ENCODE data around the gene CACNA1D.

Gene CACNA1D

DNA sequence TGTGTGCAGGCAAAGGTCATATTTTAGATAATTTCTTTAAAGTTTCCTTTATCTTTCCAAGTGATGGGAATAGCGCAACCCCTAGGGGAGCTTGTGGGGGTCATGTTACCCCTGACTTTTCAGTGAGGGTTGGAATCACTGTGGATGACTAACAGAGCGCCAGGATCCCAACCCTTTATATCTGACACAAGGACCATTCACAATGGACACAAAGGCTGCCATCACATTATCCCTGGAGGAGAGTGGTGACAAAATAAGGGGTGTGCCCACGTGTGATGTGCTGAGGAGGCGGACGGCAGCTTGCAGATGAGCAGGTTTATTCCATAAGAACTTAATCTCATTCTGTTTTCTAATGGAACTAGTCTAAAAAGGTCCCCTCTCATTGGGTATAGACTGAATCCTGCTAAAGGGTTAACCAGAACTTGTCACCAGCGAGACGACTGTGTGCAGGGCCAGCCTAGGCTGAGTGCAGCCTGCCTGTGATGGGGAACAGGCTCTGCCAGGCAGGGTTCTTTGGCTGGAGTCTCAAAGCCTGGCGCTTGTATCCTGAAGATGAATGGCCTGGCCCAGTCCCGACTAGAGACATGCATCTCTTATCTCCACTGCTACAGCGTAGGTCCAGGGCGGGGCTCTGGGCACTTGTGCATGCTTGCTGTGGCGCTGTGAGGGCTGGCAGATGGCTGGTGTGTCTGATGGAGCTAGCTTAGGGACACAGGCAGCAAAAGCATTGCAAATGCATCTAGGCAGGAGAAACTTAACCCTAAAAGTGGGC lies 301.6 kb downstream of the CACNA1D start:
- no peak for DNase-seq

GRCh38 chr3:53798144-53798543 lies 303.7 kb downstream of the CACNA1D start:
- DNase-seq: no peak

DNA sequence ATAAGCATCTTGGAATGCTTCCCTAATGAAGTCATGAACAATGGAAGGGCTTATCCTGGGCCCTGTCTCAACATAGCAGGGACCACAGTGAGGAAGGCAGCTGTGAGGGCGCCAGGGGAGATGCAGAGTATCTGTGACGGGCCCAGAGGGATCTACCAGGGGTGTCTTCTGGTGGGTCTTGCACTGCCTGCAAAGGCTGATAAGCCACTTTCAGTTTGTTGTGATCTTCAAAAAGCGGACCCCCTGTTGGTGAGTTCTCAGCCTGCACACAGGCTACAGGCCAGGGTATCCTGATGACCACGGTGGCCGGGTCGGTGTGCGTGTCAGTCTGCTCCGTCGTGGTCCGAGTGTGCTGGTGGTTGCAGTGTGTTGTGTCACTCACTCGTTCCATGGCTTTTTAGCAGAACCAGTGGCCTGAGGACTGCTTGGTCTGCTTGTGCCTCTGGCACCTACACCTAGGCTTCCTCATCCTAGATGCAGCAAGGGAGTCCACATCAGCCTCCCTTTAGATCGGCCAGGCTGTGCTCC lies 305.0 kb downstream of the CACNA1D start:
- no peak for DNase-seq

DNA sequence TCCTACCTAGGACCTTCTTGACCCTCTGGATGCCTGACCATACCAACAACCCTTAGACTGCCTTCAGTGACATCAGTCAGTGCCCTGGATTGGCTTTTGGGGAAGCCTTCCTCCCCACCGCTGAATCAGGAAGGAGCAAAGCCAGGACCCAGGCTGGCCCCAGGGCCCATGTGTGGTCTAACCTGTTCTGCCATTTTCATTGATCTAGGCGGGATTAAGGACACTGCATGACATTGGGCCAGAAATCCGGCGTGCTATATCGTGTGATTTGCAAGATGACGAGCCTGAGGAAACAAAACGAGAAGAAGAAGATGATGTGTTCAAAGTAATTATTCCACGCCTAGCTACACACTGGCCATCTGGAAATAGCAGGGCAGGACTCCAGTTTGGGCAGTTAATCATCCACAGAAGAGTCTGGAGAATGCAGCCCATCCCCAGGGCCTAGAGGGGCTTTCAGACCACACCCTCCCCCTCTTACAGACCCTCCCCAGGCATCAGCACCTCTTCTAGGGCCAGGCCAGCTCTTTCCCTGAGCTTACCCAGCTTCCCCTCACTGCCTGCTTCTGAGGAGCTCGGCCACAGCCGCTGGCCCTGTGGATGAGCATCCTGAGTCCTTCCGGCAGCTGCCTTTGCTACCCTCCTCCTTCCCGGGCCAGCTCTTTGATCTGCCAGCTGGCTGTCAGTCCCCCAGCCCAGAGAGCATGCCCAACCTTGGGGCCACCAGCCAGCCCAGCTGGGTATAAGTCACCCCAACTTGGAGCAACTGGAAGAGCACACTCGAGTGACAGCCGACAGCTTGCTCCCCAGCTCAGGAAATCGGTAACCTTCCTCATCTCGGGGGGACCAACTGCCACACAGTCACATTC lies 305.9 kb downstream of the CACNA1D start:
- no peak for DNase-seq

GRCh38 chr3:53801319-53801718 lies 306.9 kb downstream of the CACNA1D start:
- DNase-seq: no peak

DNA sequence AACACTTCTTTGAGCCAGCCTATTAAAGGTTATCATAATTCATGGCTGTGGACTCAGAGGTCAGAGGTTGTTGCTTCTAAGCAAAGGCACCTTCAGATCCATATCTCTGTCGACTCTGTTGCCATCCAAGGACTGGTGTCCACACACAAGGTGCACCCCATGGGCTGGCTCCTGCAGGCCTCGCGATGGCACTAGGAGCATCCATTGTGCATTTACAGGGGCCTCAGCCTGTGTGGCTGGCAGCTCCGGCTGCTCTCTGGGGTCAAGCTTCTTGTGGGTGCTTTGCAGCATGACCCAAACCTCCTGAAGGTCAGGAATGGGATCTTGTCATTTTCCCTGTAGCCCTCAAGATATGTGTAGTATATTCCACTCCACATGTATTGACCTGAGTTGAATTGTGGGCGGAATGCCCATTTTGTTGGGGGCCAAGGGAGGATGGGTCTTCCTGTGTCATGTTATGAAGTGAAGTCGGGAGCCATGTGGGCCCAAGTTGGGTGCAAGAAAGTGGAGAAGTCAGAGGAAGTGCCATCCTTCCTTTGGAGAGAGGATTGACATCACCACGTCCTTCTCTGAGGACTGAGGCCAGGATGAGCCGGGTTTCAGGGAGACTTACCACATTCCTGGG lies 308.0 kb downstream of the CACNA1D start:
- no peak for DNase-seq

DNA sequence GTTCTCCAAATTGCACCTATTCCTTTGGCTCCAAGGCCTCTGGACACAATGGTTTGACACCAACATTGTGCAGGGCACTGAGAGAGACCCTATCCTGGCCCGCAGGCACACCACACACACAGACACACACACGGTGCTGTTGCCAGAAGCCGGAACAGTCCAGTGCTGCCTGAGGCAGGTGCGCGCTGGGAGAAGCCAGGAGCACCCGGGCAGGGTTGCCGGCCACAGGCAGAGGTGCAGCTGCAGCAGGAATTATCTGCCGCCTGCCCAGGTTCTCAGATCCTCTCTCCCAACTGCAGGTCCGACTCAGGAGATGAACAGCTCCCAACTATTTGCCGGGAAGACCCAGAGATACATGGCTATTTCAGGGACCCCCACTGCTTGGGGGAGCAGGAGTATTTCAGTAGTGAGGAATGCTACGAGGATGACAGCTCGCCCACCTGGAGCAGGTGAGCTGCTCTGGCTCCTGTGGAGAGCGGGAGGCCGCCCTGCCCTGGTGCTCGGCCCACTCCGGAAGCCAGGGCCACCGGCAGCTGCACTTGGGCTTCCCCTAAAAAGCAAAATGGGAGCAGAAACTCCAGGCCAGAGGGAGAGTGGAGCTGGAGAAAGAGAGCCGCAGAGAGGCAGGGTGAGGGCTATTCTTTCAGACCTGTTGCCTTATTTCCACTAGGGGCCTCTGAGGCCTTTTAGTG lies 308.9 kb downstream of the CACNA1D start:
- no peak for DNase-seq

DNA sequence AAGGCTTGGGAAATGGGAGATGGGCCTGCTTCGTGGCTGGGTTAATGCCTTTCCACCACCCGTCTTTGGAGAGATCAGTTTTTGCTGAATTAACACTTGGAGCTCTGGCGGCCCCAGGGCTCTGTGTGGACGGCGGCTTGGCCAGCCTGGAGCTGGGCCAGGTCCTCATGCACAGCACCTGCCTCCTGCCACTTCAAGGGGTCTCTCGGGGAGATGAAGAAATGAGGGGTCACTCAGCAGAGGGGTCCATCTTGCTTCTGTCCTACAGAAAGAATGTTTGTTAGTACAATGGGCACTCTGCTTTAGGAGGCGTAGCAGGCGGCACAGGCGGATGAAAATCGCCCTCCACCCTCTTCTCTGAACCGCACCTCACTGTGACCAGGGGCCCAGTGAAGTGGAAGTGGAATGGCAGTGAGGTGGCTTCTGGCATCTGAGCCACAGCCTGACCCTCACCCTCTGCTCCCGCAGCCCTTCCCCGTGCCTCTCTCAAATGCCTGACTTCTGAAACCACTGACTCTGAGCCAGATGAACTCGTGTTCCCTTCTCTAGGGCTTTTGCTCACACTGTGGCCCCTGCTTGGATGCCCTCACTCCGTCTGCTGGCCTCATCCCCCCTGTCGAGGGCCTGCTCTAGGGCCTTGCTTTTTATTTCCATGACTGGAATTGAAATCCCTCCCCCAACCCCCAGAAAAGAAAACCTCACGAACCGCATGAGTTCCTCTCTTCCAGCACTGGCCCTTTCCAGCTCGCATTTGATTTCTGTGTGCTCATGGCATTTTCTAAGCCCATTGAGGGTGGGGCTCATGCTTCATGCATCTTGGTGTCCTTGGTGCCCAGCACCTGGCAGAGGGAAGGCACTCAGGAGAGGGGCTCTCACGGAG lies 309.6 kb downstream of the CACNA1D start:
- DNase-seq: no peak

DNA sequence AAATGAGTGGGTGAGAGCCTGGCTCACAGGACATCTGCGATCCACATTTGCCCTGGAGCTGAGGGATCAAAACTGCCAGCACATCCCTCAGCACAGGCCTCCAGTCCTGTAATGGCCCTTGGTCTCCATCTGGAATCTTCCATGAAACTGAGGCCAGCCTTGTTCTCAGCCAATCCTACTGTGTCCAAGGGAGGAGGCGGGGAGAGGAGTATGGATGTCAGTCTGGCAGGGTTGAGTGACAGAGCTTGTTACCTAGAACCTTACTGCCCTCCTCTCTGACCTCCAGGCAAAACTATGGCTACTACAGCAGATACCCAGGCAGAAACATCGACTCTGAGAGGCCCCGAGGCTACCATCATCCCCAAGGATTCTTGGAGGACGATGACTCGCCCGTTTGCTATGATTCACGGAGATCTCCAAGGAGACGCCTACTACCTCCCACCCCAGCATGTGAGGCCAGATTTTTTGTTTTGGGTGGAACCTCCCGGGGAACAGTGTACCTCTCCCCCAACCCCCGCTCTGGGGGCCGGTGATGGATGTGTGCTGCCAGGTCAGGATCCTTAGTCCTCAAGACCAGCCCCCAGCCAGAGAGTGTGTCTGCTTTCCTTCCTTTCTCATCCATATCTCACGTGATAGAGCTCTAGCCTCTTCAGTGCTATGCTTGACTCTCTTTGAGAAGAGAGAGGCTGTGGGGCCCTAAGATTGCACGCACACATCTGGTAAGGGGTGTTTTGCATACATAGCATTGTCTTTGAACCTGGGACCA lies 310.5 kb downstream of the CACNA1D start:
- no peak for DNase-seq

GRCh38 chr3:53805463-53806159 lies 311.2 kb downstream of the CACNA1D start:
- no peak for DNase-seq

- DNase-seq: no peak
Measured at GRCh38 chr3:53806182-53807116, 312.0 kb downstream of the CACNA1D start.

GRCh38 chr3:53807117-53807810 lies 312.9 kb downstream of the CACNA1D start:
- DNase-seq: no peak

DNA sequence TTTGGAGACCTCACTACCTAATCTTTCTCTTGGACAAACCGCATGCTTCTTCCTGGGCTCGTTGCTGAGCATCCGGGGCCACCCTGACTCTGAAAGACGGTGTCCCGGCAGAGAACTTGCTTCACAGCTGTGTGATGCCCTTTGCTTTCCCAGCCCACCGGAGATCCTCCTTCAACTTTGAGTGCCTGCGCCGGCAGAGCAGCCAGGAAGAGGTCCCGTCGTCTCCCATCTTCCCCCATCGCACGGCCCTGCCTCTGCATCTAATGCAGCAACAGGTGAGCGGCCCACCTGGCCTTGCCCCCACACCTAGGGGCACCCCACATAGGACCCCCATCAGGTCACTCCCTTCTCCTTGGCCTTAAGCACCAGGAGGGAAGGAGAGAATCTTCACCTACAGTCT lies 314.1 kb downstream of the CACNA1D start:
- DNase-seq: no peak

DNA sequence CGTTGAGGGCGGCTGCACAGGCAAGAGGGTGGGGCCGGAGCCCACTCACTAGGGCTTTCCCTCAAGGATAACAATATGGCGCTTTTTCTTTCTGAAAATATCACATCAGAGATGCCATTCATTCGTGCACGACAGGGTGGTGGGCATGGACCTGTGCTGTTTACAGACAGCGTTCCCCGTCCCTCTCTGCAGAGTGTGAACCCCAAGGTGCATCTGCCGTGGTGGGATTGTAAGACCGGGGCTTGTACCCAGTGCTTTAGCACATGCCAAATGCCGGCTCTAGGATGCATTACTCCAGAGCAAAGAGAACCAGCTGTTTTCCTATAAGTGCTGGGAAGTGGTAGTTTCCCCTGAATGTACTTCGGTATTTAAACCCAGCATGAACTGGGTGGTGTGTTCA lies 314.9 kb downstream of the CACNA1D start:
- no peak for DNase-seq

DNA sequence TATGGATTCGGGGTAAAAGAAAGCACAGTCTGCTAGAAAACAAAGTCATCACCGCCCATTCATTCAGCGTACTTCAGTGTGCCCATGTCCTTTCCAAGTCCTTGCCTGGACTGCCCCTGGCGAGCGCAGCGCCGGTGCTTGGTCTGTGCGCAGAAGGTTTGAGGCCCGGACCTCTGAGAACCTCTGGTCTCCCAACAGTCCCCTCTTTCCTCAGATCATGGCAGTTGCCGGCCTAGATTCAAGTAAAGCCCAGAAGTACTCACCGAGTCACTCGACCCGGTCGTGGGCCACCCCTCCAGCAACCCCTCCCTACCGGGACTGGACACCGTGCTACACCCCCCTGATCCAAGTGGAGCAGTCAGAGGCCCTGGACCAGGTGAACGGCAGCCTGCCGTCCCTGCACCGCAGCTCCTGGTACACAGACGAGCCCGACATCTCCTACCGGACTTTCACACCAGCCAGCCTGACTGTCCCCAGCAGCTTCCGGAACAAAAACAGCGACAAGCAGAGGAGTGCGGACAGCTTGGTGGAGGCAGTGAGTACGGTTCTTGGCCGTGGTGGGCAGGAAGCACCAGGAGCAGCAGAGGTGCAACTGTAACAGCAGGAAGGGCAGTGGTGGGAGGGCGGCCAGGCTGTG lies 315.5 kb downstream of the CACNA1D start:
- DNase-seq: no peak

DNA sequence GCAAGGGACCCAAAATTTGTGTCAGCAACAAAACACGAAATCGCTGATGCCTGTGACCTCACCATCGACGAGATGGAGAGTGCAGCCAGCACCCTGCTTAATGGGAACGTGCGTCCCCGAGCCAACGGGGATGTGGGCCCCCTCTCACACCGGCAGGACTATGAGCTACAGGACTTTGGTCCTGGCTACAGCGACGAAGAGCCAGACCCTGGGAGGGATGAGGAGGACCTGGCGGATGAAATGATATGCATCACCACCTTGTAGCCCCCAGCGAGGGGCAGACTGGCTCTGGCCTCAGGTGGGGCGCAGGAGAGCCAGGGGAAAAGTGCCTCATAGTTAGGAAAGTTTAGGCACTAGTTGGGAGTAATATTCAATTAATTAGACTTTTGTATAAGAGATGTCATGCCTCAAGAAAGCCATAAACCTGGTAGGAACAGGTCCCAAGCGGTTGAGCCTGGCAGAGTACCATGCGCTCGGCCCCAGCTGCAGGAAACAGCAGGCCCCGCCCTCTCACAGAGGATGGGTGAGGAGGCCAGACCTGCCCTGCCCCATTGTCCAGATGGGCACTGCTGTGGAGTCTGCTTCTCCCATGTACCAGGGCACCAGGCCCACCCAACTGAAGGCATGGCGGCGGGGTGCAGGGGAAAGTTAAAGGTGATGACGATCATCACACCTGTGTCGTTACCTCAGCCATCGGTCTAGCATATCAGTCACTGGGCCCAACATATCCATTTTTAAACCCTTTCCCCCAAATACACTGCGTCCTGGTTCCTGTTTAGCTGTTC lies 316.9 kb downstream of the CACNA1D start:
- DNase-seq: no peak

- DNase-seq: no peak
Measured at GRCh38 chr3:53812434-53812833, 318.0 kb downstream of the CACNA1D start.
